D341Med (cell line): ENCODE measurements around the gene JAML.
A peak's percentile ranks its signal among the peaks of the same experiment; 100 is the strongest.

ENCODE experiments used
- DNase-seq: peaks from one replicate; pipeline ENCODE4 v3.0.0; 2012; ENCODE audit warnings: low spot score

JAML gene

GRCh38 chr11:118166641-118167040 is 58.2 kb downstream of the JAML start:
- DNase-seq: no peak

- DNase-seq: no peak
These were observed 59.9 kb downstream of the JAML start for GRCh38 chr11:118164885-118165284.

GRCh38 chr11:118163494-118163893 is 61.3 kb downstream of the JAML start:
- DNase-seq: no peak

GRCh38 chr11:118162846-118163245 is 62.0 kb downstream of the JAML start:
- no peak for DNase-seq

GRCh38 chr11:118161786-118162185 is 63.0 kb downstream of the JAML start:
- no peak for DNase-seq

GRCh38 chr11:118157186-118157895 is 67.5 kb downstream of the JAML start:
- DNase-seq: no peak

GRCh38 chr11:118156531-118157185 is 68.2 kb downstream of the JAML start:
- no peak for DNase-seq

- DNase-seq: peak; percentile 52
These were observed 68.9 kb downstream of the JAML start for GRCh38 chr11:118155776-118156530.

- DNase-seq: no peak
These were observed 70.2 kb downstream of the JAML start for GRCh38 chr11:118154641-118155040.

- DNase-seq: no peak
These were observed 70.8 kb downstream of the JAML start for GRCh38 chr11:118153976-118154375.

GRCh38 chr11:118153516-118153915 is 71.3 kb downstream of the JAML start:
- no peak for DNase-seq

GRCh38 chr11:118152552-118153471 is 72.0 kb downstream of the JAML start, which contains the start of gene SCN4B:
TSS of gene SCN4B (minus strand) at chr11:118152823. CDS start at chr11:118152673, 150 bp downstream.
- peak; percentile 86 for DNase-seq

GRCh38 chr11:118152020-118152551 is 72.7 kb downstream of the JAML start:
- DNase-seq: no peak

GRCh38 chr11:118151431-118151830 is 73.4 kb downstream of the JAML start:
- no peak for DNase-seq

GRCh38 chr11:118149493-118149892 is 75.3 kb downstream of the JAML start:
- DNase-seq: no peak

- DNase-seq: no peak
These were observed 76.0 kb downstream of the JAML start for GRCh38 chr11:118148856-118149255.

GRCh38 chr11:118148240-118148639 is 76.6 kb downstream of the JAML start:
- no peak for DNase-seq

- DNase-seq: no peak
These were observed 77.3 kb downstream of the JAML start for GRCh38 chr11:118147502-118147901.

GRCh38 chr11:118146554-118146953 is 78.3 kb downstream of the JAML start:
- DNase-seq: no peak

GRCh38 chr11:118145285-118146227 is 79.3 kb downstream of the JAML start:
- peak; percentile 93 for DNase-seq
